Activated CD8-positive, alpha-beta memory T cell treated with anti-CD3 and anti-CD28 coated beads for 36 hours (primary cell): ENCODE data around the gene THAP3. TPM values are rescaled to one million over a fixed set of nuclear protein-coding genes. Genes with fewer than 3 reads are reported as not detected.
"Not testable (repeated sequence)": the region's sequence is repeated elsewhere in the genome, so short reads cannot be mapped to it uniquely, and the experiment has no call there.

Experiments used
- CTCF ChIA-PET: fragments of 350-600 bp; sonication (Branson Sonifier 250); formaldehyde crosslinking; loops from one replicate; lab custom pipeline; 2021; ENCODE audit warnings: antibody characterized with exemption; lab: Charles Lee
- POLR2A ChIA-PET: fragments of 350-600 bp; sonication (Branson Sonifier 250); formaldehyde crosslinking; loops from one replicate; lab custom pipeline; 2021; ENCODE audit warnings: antibody characterized with exemption; lab: Charles Lee
- total RNA-seq, 2 experiments: library from RNA; stranded (reverse); gene quantifications; one replicate each; pipeline ENCODE4 v1.2.3, GENCODE V29; 2021

The THAP3 gene
- total RNA-seq, 2 experiments from 2014 or later, result 22.1 to 23.1 TPM

- POLR2A ChIA-PET, result no interaction called here
These were observed 37.2 kb upstream of the THAP3 start for GRCh38 chr1:6587261-6588005.

GRCh38 chr1:6588128-6588892 lies 36.4 kb upstream of the THAP3 start:
- CTCF ChIA-PET, result no interaction called here
- POLR2A ChIA-PET, result no interaction called here

More at GRCh38 chr1:6587261-6588005, 37.2 kb upstream of the THAP3 start:
- CTCF ChIA-PET, result no interaction called here

GRCh38 chr1:6588893-6589520 lies 35.7 kb upstream of the THAP3 start:
- CTCF ChIA-PET, result no interaction called here
- POLR2A ChIA-PET, result no interaction called here

DNA sequence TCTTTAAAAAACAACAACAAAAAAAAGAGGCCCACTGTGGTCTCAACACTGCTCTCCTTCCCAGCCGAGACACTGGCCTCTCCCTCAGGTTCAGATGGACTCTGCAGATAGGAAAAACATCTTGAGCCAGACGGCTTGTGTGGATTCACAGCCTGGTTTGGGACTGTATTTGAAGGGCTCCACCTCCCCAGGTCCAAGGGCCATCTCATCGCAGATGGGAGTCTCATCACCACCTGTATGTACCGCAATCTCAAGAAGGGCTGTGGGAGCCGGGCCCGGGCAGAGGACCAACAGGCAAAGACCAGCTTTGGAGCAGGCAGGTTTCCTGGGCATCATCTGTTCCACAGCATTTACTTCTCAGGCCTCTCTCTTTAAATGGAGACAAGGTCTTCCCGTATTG lies 34.6 kb upstream of the THAP3 start:
- POLR2A ChIA-PET, result no interaction called here

DNA sequence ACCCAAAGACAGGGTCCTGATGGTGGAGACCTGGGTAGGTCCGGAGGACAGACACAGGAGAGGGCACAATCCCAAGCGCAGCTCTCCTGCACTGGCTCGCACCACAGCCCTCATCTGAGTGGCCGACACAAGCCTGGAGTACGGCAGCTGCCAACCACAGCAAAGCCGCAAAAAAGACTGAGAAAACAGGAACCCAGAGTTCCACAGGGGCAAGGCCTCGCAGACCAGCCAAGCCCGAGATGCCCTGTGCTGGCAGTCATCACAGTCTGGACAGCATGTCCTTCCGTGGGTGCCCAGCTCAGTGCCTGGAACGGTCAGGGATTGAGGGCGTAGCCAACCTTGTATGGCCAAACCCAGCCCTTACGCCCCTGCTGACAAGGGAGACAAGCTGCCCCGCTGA lies 33.4 kb upstream of the THAP3 start:
- POLR2A ChIA-PET, result interaction anchor here (0.7 kb wide), 1 partner anchor 11 kb away, joined by 4 read pairs; the partner anchor contains the start of gene ZBTB48

More for the DNA sequence above, 34.6 kb upstream of the THAP3 start:
- CTCF ChIA-PET, result no interaction called here

DNA sequence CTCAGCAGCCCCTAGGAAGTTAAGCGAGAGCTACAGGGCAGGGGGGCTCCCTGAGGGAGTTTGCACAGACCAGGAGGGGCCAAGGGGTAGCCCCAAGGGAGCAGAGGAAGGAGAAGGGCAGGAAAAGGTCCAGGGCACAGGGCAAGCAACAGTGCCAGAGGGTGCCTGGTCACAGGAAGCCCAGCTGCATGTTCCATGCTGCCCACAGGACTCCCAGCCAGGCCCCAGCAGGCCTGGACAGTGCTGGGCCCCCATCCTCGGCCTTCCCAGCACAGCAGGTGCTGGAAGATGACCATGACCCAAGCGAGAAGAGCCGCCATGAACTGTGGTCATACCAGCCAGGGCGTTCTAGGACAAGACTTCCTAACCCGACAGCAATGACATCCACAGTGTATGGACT lies 33.0 kb upstream of the THAP3 start:
- ChIA-PET POLR2A (interaction anchor here (0.5 to 0.7 kb wide), 3 partner anchors 11 to 104 kb away, joined by 3 to 4 read pairs (median 3); partner anchors contain the start of gene ZBTB48), CTCF (no interaction called here)

More for the DNA sequence above, 33.4 kb upstream of the THAP3 start:
- CTCF ChIA-PET, result no interaction called here

DNA sequence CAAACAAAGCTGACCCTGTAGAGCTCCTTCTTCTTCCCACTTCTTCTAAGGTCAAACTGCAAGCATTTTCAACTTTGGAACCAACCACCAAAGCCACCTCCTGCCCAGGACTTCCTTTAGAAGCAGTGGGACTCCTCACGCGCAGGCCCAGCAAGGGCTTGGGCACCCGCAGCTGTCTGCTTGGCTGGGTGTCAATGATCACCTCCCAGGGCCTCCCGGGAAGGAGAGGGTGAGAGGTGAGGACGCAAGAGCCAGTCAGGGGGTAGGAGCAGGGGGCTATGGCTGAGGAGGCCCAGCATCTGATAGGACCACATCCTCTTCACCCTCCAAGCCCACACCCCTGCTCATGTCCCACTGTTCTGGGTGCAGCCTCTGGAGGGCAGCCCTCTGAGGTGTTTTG lies 32.2 kb upstream of the THAP3 start:
- ChIA-PET CTCF (no interaction called here), POLR2A (interaction anchor here (0.7 kb wide), 1 partner anchor 11 kb away, joined by 3 read pairs; no protein-coding TSS in a partner anchor)

DNA sequence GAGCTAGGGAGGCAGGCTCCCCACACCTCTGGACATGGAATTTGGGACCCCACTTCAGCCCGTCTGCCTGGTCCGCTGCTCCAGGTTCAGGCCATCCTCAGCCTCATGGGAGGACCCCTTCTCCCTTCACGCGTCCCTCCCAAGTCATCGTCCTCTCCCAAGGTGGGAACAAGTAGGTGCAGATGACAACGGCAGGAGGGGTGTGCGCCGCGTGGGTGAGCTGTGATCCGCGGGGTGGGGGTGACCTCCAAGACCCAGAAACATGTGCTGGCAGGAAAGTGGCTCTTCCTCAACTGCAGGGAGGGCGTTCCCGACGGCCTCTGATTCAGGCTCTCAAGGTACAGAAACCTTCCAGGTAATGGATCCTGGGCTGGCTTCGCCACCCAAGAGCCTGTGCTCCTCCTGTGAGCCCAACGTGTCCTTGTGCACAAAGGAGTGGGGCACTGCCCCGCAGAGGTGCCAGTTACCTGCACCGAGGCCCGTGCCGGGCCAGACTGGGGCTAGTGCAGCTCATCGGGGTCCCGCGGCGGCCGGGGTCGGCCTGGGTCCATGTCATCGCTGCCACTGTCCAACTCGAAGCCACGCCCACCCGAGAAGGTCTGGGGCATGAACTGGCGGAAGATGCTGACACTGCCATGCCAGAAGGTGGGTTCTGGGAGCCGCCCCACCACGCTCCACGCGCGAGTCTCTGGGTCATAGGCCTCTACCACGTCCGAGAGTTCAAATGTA lies 31.6 kb upstream of the THAP3 start:
- ChIA-PET POLR2A (no interaction called here), CTCF (no interaction called here)

- CTCF ChIA-PET, result interaction anchor here (0.7 kb wide), 1 partner anchor 31 kb away, joined by 3 read pairs; the partner anchor contains the start of gene THAP3
- POLR2A ChIA-PET, result no interaction called here
These were observed 30.9 kb upstream of the THAP3 start for GRCh38 chr1:6593810-6594209.

DNA sequence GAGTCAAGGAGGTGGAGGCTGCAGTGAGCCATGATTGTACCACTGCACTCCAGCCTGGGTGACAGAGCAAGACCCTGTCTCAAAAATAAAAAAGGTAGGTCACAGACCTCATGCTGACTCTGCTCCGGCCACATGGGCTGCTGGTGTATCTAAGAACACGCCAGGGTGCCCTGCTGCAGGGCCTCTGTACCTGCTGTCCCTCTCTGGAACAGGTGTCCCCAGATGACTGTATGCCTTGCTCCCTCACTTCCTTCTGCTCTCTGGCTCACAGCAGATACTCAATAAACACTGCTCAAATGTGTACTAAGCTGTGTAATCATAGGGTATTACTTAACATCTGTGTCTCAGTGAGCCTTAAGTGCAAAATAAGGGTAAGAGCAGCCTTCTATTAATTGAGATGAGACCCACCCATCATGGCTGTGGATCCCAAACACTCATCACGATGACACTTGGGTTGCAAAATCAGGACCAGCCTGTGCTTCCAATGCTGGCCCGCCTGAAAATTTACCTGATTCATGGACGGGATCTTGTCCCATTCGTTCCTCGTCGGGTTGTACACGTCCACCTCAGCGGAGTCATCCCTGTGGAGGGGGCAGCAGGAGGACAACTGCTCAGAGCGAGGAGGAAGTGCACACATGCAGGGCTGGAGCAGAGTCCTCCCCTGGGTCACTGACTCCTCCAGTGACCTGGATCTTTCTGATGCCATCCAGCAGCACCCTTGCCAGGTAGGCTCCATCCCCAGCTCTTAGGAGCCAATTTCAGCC lies 29.5 kb upstream of the THAP3 start:
- POLR2A ChIA-PET, result no interaction called here
- CTCF ChIA-PET, result no interaction called here

GRCh38 chr1:6596351-6596750 lies 28.3 kb upstream of the THAP3 start:
- POLR2A ChIA-PET, result no interaction called here

DNA sequence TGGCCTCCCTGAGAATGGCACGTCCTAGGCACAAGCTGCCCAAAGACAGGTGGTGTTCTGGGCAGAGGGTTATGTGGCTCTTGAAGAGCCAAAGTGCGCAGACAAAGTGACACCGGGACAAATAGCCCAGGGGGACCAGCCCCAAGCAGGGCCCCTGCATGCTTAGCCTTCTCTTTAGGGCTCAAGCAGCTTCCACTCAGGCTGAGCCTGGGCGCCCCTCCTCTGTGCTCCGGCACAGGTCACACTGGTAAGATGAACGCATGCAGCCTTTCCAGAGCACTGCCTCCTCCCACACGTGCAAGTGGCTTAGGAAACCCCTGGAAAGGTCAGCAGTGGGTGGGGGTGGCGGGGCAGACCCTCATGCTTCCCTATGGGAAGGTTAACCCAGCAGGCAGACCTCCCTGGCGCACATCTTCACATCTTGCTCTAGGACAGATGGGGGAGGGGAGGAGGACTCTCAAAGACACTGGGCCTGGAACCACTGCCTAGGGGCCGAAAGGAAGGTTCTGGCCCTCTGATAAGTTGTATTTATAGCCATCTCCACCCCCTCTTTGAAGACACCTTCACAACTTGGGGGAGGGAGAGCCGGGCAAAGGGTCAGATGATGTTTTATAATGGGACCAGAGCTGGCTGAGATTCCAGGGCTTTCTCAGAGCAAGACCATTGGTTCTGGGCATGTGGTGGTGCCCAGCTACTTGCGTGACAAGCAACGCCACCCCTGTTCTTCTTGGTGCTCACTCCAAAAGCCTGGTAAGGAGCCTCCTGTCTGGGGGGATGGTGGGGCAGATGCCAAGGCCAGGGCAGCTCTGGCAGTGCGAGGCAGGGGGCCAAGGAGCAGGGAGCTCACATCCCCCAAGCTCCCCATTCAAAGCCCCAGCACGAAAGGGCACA lies 27.5 kb upstream of the THAP3 start:
- ChIA-PET CTCF (no interaction called here), POLR2A (no interaction called here)

More at GRCh38 chr1:6596351-6596750, 28.3 kb upstream of the THAP3 start:
- CTCF ChIA-PET, result no interaction called here

DNA sequence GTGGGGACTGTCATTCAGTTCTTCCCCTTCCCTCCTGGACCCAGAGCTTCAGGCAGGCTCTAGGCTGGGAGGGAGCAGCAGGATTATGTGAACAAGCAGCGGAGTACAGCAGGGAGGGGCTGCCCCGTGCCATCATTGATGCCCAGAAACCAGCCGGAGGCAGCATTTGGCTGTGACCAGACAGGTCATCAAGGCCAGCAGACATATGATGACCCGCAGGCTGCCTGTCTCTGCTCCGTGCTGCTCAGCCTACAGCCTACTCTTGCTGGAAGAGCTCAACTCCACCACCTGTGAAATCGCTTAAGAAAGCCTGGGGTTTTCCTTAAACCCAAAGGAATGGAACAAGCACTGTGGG lies 26.9 kb upstream of the THAP3 start:
- POLR2A ChIA-PET, result no interaction called here

GRCh38 chr1:6599141-6599975 lies 25.3 kb upstream of the THAP3 start:
- POLR2A ChIA-PET, result no interaction called here
- CTCF ChIA-PET, result interaction anchor here (0.8 to 1.3 kb wide), 2 partner anchors 16 to 177 kb away, joined by 3 to 5 read pairs; no protein-coding TSS in a partner anchor

More for the DNA sequence above, 26.9 kb upstream of the THAP3 start:
- CTCF ChIA-PET, result no interaction called here

GRCh38 chr1:6599991-6600390 lies 24.7 kb upstream of the THAP3 start:
- POLR2A ChIA-PET, result not testable (repeated sequence)
- CTCF ChIA-PET, result interaction anchor here (0.8 to 1.3 kb wide), 2 partner anchors 16 to 178 kb away, joined by 3 to 5 read pairs; no protein-coding TSS in a partner anchor

DNA sequence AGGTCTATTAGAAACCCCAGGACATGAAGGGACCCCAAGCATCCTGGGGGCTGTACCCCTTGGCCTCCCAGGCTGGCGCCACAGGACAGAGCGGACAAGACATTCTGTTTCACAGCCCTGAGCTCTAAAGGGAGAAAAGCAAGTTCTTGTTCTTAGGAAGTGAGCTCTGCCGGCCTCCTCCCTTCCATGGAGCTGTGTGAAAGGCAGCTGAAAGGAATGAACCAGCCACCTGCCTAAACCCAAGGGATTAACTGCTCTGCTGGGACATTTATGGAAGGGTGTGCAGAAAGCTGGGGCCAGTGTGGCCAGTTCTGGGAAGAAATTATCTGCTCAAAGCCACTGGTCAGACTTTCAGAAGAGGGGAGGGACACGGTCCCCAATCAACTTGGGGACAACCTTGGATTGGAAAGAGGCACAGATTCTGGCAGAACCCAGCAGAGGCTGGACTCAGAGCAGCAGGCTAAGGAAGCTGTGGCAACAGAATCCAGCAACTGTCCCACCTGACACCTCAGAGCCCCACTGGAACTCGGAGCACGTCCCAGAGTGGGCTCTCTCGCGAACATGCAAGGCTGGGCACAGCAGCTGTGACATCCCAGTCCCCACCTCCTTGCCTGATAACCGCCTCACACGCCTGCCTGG lies 24.1 kb upstream of the THAP3 start:
- CTCF ChIA-PET, result interaction anchor here (0.8 to 1.3 kb wide), 2 partner anchors 17 to 178 kb away, joined by 3 to 5 read pairs; no protein-coding TSS in a partner anchor
- POLR2A ChIA-PET, result interaction anchor here (2.7 kb wide), 1 partner anchor 20 kb away, joined by 15 read pairs; the partner anchor contains the start of gene ZBTB48
